ENCODE results near the gene GET3.
A peak's percentile ranks its signal among the peaks of the same experiment; 100 is the strongest.
"Not testable (repeated sequence)": the region's sequence is repeated elsewhere in the genome, so short reads cannot be mapped to it uniquely, and the experiment has no call there.

GET3 gene

DNA sequence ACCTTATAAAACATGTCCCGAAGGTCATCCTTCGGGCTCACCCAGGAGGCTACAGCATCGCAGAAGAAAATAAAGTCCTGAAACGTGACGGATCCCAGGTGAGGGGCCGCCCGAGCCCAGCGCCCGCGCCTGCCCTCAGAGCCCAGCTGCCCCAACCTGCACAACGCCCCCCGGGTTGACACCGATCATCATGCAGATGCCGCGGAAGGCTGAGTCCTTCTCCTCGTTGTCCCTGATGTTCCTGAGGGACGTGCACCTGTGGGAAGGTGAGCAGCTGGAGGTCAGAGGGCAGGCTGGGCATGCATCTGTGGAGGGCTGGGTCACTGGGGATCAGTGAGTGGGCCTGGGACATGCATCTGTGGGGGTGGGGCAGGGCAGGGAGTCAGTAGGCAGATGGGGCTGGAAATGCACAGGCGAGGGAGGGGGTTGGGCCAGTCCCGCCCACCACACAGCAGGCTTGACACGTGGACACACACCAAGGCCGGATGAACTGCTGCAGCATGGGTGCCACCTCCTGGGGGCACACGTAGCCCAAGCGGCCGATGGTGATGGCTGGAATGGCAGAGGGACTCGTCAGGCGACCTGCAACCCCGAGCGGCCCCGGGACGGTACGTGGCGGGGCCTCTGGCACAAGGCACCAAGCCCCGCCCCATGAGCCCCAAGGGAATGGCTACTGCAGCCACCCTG lies 35.6 kb upstream of the GET3 start:
- peaks cover 51% of the 10 kb centered on the region for H3K36me3 ChIP-seq (ENCODE audit: control insufficient read depth, insufficient read depth, low read length)

DNA sequence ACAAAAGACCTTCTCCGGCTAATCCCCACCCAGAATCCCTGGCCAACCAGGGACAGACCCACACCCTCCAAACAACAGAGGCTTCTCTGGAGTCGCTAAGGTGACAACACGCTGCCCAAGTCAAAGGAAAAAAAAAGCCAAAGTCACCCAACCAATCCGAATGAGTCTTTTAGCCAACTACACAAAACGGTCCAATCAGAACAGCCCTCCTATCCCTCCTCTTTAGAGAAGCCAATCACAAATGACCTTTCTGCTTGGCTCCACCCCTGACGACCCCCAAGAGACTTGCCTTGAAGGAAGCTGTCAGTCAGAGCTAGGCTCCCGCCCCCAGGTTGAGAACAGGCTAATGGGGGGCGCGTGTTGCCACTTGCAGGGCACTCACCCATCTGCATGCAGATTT lies 34.3 kb upstream of the GET3 start:
- Histone ChIP-seq H3K4me1 (ENCODE audit: control insufficient read depth, insufficient read depth, low read length) (no peaks in the 10 kb centered on the region), H3K9ac (ENCODE audit: low read length) (no peak overlapping the region), H3K27ac (ENCODE audit: low read depth, low read length) (no peak overlapping the region), H3K36me3 (ENCODE audit: control insufficient read depth, insufficient read depth, low read length) (peaks cover 52% of the 10 kb centered on the region), H3K27me3 (ENCODE audit: control insufficient read depth, insufficient read depth, low read length) (no peaks in the 10 kb centered on the region), H3K4me3 (ENCODE audit: low read length) (no peak overlapping the region)

More for the DNA sequence above, 35.6 kb upstream of the GET3 start:
- Histone ChIP-seq H3K27me3 (ENCODE audit: control insufficient read depth, insufficient read depth, low read length) (no peaks in the 10 kb centered on the region), H3K9ac (ENCODE audit: low read length) (no peak overlapping the region), H3K4me1 (ENCODE audit: control insufficient read depth, insufficient read depth, low read length) (no peaks in the 10 kb centered on the region), H3K27ac (ENCODE audit: low read depth, low read length) (no peak overlapping the region), H3K4me3 (ENCODE audit: low read length) (no peak overlapping the region)

DNA sequence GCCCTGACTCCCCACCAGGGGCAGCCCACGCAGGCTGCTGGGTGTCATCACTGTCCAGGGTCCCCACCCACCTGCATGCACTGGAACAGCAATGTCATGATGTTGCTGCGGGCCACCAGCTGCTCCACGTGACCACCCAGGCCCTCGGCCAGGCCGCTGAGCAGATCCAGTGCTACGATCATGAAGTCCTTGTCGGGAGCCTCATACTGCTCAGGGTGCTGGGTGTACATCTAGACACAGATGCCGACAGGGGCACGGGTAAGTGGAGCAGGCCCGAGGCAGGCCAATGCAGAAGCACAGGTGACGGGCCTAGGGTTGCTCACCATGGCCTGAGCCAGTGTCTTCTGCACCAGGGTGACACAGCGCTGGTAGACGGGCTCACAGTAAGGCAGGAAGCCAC lies 32.1 kb upstream of the GET3 start:
- Histone ChIP-seq H3K4me1 (ENCODE audit: control insufficient read depth, insufficient read depth, low read length) (no peaks in the 10 kb centered on the region), H3K4me3 (ENCODE audit: low read length) (no peak overlapping the region), H3K27me3 (ENCODE audit: control insufficient read depth, insufficient read depth, low read length) (no peaks in the 10 kb centered on the region), H3K27ac (ENCODE audit: low read depth, low read length) (no peak overlapping the region), H3K36me3 (ENCODE audit: control insufficient read depth, insufficient read depth, low read length) (peaks cover 58% of the 10 kb centered on the region), H3K9ac (ENCODE audit: low read length) (no peak overlapping the region)

DNA sequence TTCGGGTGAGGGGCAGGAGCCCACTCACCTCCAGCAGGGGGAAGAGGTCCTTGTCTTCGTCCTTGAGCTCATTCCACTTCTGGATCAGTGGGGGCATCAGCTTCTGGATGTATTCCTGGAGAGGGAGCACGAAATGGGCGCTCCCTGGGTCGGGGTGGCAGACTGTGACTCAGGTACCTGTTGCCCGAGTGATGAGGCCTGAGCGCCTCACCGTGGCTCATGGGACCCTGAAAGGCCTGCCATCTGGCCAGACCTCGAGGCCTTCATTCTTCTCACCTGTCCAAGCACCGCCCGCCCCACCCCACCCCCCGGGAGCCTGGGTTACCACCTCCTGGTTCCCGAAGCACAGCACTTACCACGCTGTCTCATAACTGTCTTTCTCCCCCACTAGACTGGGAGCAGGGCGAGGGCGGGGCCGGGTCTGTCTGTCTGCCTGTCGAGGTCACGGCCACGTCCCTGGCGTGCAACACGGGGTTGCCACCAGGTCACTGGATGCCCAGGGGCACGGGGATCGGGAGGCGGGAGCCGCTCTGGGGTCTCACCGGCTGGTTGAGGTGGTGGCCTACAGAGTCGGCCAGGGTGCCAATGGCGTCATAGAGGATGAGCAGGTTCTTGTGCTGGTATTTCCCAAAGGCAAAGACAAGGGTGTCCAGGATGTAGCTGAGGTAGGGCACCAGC lies 31.5 kb upstream of the GET3 start:
- peaks cover 60% of the 10 kb centered on the region for H3K36me3 ChIP-seq (ENCODE audit: control insufficient read depth, insufficient read depth, low read length)
- no peak overlapping the region for H3K27ac ChIP-seq (ENCODE audit: low read depth, low read length)
- no peak overlapping the region for H3K4me3 ChIP-seq (ENCODE audit: low read length)
- no peak overlapping the region for H3K9ac ChIP-seq (ENCODE audit: low read length)
- no peaks in the 10 kb centered on the region for H3K27me3 ChIP-seq (ENCODE audit: control insufficient read depth, insufficient read depth, low read length)
- no peaks in the 10 kb centered on the region for H3K4me1 ChIP-seq (ENCODE audit: control insufficient read depth, insufficient read depth, low read length)

DNA sequence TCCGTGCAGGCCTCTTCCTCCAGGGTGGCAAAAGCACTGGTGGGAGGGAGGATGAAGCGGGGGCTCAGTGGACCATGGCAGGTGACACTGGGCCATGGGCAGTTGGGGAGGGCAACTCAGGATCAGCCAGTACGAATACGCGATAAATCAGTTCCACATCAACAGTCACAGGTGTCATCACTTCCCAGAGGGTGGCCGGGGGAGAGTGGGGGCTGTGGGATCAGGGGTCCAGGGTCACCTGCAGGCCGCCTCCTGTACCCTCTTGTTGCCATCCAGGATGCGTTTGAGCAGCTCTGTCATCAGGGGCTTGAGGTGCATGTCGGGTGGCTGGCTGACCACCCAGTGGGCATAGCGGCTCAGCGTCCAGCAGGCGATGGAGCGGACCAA lies 31.0 kb upstream of the GET3 start:
- Histone ChIP-seq H3K4me3 (ENCODE audit: low read length) (no peak overlapping the region), H3K9ac (ENCODE audit: low read length) (no peak overlapping the region), H3K4me1 (ENCODE audit: control insufficient read depth, insufficient read depth, low read length) (no peaks in the 10 kb centered on the region), H3K36me3 (ENCODE audit: control insufficient read depth, insufficient read depth, low read length) (peaks cover 57% of the 10 kb centered on the region), H3K27me3 (ENCODE audit: control insufficient read depth, insufficient read depth, low read length) (no peaks in the 10 kb centered on the region), H3K27ac (ENCODE audit: low read depth, low read length) (no peak overlapping the region)

DNA sequence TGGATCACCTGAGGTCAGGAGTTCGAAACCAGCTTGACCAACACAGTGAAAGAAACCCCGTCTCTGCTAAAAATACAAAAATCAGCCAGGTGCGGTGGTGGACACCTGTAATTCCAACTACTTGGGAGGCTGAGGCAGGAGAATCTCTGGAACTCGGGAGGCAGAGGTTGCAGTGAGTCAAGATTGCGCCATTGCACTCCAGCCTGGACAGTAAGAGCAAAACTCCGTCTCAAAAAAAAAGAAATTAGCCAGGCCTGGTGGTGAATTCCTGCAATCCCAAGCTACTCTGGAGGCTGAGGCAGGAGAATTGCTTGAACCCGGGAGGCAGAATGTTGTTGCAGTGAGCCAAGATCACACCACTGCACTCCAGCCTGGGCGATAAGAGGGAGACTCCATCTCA lies 28.7 kb upstream of the GET3 start:
- Histone ChIP-seq H3K27me3 (ENCODE audit: control insufficient read depth, insufficient read depth, low read length) (no peaks in the 10 kb centered on the region), H3K4me3 (ENCODE audit: low read length) (no peak overlapping the region), H3K27ac (ENCODE audit: low read depth, low read length) (no peak overlapping the region), H3K9ac (ENCODE audit: low read length) (no peak overlapping the region), H3K4me1 (ENCODE audit: control insufficient read depth, insufficient read depth, low read length) (no peaks in the 10 kb centered on the region), H3K36me3 (ENCODE audit: control insufficient read depth, insufficient read depth, low read length) (peaks cover 45% of the 10 kb centered on the region)

DNA sequence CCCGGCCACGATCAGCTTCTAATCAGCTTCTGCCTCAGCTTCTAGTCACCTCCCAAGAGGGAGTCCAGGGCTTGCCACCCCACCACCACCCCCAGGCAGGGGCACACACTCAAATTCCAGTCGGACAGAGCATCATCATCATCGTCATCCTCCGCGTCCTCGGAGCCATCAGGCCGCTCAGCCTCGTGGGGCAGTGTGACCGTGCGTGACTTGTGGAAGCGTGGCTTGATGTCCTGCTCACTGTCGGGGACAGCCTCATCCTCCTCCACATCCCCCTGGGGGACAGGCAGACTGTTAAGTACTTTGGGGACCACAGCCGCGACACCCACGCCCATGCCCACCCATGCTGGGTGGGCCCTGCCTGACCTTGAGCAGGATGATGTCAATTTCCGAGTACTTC lies 26.1 kb upstream of the GET3 start:
- H3K4me3 ChIP-seq (ENCODE audit: low read length) = no peak overlapping the region
- H3K9ac ChIP-seq (ENCODE audit: low read length) = no peak overlapping the region
- no peak overlapping the region for H3K27ac ChIP-seq (ENCODE audit: low read depth, low read length)
- H3K4me1 ChIP-seq (ENCODE audit: control insufficient read depth, insufficient read depth, low read length) = no peaks in the 10 kb centered on the region
- H3K27me3 ChIP-seq (ENCODE audit: control insufficient read depth, insufficient read depth, low read length) = no peaks in the 10 kb centered on the region
- H3K36me3 ChIP-seq (ENCODE audit: control insufficient read depth, insufficient read depth, low read length) = peaks cover 52% of the 10 kb centered on the region

DNA sequence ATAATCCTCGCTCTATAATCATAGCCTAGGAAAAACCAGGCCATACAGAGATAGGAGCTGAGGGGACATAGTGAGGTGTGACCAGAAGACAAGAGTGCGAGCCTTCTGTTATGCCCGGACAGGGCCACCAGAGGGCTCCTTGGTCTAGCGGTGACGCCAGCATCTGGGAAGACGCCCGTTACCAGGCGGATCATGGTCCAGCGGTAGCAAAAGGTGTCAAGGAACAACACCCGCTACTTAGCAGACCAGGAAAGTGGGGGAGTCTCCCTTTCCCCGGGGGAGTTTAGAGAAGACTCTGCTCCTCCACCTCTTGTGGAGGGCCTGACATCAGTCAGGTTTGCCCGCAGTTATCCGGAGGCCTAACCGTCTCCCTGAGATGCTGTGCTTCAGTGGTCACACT lies 25.2 kb upstream of the GET3 start:
- H3K4me1 ChIP-seq (ENCODE audit: control insufficient read depth, insufficient read depth, low read length); H3K9ac ChIP-seq (ENCODE audit: low read length): not testable (repeated sequence)

DNA sequence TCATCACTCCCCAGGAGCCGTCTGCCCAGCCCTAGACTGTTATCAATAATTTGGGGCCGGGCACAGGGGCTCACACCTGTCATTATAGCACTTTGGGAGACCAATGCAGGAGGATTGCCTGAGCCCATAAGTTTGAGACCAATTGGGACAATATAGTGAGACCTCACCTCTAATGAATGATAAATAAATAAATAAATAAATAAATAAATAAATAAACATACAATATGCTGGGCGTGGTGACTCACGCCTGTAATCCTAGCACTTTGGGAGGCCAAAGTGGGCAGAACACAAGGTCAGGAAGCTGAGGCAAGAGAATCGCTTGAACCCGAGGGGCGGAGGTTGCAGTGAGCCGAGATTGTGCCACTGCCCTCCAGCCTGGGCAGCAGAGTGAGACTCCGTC lies 24.0 kb upstream of the GET3 start:
- H3K4me3 ChIP-seq (ENCODE audit: low read length); H3K27ac ChIP-seq (ENCODE audit: low read depth, low read length); H3K27me3 ChIP-seq (ENCODE audit: control insufficient read depth, insufficient read depth, low read length); H3K9ac ChIP-seq (ENCODE audit: low read length); H3K4me1 ChIP-seq (ENCODE audit: control insufficient read depth, insufficient read depth, low read length): not testable (repeated sequence)
- H3K36me3 ChIP-seq (ENCODE audit: control insufficient read depth, insufficient read depth, low read length) = peaks cover 55% of the 10 kb centered on the region

More for the DNA sequence above, 25.2 kb upstream of the GET3 start:
- not testable (repeated sequence) for H3K4me3 ChIP-seq (ENCODE audit: low read length); H3K27ac ChIP-seq (ENCODE audit: low read depth, low read length); H3K27me3 ChIP-seq (ENCODE audit: control insufficient read depth, insufficient read depth, low read length)
- H3K36me3 ChIP-seq (ENCODE audit: control insufficient read depth, insufficient read depth, low read length) = peaks cover 52% of the 10 kb centered on the region

DNA sequence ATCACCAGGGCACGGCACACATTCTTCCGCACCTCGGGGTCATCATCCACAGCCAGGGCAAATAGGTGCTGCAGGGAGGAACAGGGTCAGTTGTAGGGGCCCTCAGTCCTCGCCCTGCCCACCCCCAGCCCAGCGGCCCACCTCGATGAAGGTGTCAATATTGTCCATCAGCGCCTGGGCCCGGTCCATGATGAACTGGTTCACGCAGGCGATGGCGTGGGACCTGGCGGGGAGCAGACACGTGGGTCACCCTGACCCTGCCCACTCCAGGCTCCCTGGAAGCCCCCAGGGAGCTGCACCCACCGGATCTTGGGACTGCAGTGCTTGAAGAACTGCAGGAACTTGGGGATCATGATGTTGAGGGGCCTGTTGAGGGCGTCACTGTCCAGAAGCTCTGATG lies 22.2 kb upstream of the GET3 start:
- H3K9ac ChIP-seq (ENCODE audit: low read length) = no peak overlapping the region
- H3K4me3 ChIP-seq (ENCODE audit: low read length) = no peak overlapping the region
- H3K36me3 ChIP-seq (ENCODE audit: control insufficient read depth, insufficient read depth, low read length) = peaks cover 52% of the 10 kb centered on the region
- no peaks in the 10 kb centered on the region for H3K27me3 ChIP-seq (ENCODE audit: control insufficient read depth, insufficient read depth, low read length)
- no peak overlapping the region for H3K27ac ChIP-seq (ENCODE audit: low read depth, low read length)
- H3K4me1 ChIP-seq (ENCODE audit: control insufficient read depth, insufficient read depth, low read length) = no peaks in the 10 kb centered on the region

DNA sequence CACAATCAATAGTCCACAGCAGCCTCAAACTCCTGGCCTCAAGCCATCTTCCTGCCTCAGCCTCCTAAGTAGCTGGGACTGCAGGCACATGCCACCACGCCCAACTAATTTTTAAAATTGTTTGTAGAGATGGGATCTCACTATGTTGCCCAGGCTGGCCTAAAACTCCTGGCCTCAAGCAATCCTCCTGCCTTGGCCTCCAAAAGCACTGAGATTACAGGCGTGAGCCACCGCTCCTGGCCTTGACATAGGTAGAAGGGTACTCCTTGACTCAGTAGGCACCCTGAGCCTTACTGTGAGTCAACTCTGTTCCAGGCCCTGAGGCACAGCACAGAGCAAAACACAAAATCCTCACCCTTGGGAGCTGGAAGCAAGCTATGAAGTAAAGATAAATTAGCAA lies 21.4 kb upstream of the GET3 start:
- Histone ChIP-seq H3K4me3 (ENCODE audit: low read length) (no peak overlapping the region), H3K4me1 (ENCODE audit: control insufficient read depth, insufficient read depth, low read length) (peaks cover 4% of the 10 kb centered on the region), H3K27me3 (ENCODE audit: control insufficient read depth, insufficient read depth, low read length) (no peaks in the 10 kb centered on the region), H3K36me3 (ENCODE audit: control insufficient read depth, insufficient read depth, low read length) (peaks cover 47% of the 10 kb centered on the region), H3K27ac (ENCODE audit: low read depth, low read length) (no peak overlapping the region), H3K9ac (ENCODE audit: low read length) (no peak overlapping the region)

DNA sequence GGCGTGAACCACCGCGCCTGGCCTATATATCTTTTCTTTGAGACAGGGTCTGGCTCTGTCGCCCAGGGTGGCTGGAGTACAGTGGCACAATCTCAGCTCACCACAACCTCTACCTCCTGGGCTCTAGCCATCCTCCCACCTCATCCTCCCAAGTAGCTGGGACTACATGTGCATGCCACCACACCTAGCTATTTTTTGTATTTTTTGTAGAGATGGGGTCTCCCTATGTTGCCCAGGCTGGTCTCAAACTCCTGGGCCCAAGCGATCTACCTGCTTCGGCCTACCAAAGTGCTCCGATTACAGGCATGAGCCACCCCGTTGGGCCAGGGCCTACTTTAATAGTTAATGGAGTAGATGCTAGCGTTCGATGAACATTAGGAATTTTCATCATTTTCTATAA lies 17.0 kb upstream of the GET3 start:
- Histone ChIP-seq H3K36me3 (ENCODE audit: control insufficient read depth, insufficient read depth, low read length) (peaks cover 21% of the 10 kb centered on the region), H3K9ac (ENCODE audit: low read length) (no peak overlapping the region), H3K4me3 (ENCODE audit: low read length) (peak overlapping the region; percentile 68), H3K27me3 (ENCODE audit: control insufficient read depth, insufficient read depth, low read length) (no peaks in the 10 kb centered on the region), H3K4me1 (ENCODE audit: control insufficient read depth, insufficient read depth, low read length) (peaks cover 11% of the 10 kb centered on the region), H3K27ac (ENCODE audit: low read depth, low read length) (peak overlapping the region; percentile 94)
